Keratinocyte (primary cell): ENCODE data around the gene OVOL1. TPM values are rescaled to one million over a fixed set of nuclear protein-coding genes. Genes with fewer than 3 reads are reported as not detected.

ENCODE experiments used
- DNase-seq: peaks from one replicate; pipeline ENCODE4 v3.0.0-alpha.2; 2011; ENCODE audit warnings: low read depth, missing footprints, low spot score
- FAIRE-seq: peaks from 2 replicates; lab custom pipeline; 2011; peaks lifted over from hg19 to GRCh38; lab: Jason Lieb, UNC
- H2AFZ ChIP-seq: 2 replicates; pipeline ENCODE4 v1.6.0; 2012; ENCODE audit warnings: low read length, control low read depth, inconsistent platforms; ENCODE audit not compliant: control insufficient read depth
- H3K27ac ChIP-seq: 2 replicates; pipeline ENCODE4 v1.5.1; 2011; ENCODE audit warnings: low read length; ENCODE audit not compliant: control insufficient read depth, insufficient read depth
- H3K27me3 ChIP-seq: 3 replicates; pipeline ENCODE4 v1.6.0; 2011; ENCODE audit warnings: low read length; ENCODE audit not compliant: control insufficient read depth, insufficient read depth; ENCODE audit errors: extremely low read depth
- H3K36me3 ChIP-seq, 2 experiments: 2 replicates in 1 of 2; 3 replicates in 1 of 2; pipeline ENCODE4 v1.5.1; 2011; ENCODE audit warnings: low read length in 2 of 2, mild to moderate bottlenecking in 1 of 2; ENCODE audit not compliant: control insufficient read depth in 2 of 2, insufficient read depth in 2 of 2; ENCODE audit errors: extremely low read depth in 1 of 2
- H3K4me1 ChIP-seq: 3 replicates; pipeline ENCODE4 v1.5.1; 2011; ENCODE audit warnings: low read length; ENCODE audit not compliant: control insufficient read depth, insufficient read depth; ENCODE audit errors: extremely low read depth
- H3K4me2 ChIP-seq: 3 replicates; pipeline ENCODE4 v1.6.0; 2011; ENCODE audit warnings: low read depth, low read length; ENCODE audit not compliant: control insufficient read depth, insufficient read depth; ENCODE audit errors: extremely low read depth
- H3K4me3 ChIP-seq, 3 experiments: fragments of 200-600 bp in 1 of 3; sonication (generic) in 1 of 3; 2 replicates in 2 of 3; 3 replicates in 1 of 3; pipeline ENCODE4 v1.5.1; 2011 to 2016; ENCODE audit warnings: low read length in 3 of 3, mild to moderate bottlenecking in 3 of 3, control low read depth in 2 of 3, inconsistent platforms in 1 of 3, low read depth in 1 of 3, mixed read lengths in 1 of 3, mixed run types in 1 of 3, moderate library complexity in 1 of 3; ENCODE audit not compliant: control insufficient read depth in 2 of 3, insufficient read depth in 2 of 3; ENCODE audit errors: extremely low read depth in 1 of 3
- H3K79me2 ChIP-seq: 2 replicates; pipeline ENCODE4 v1.6.0; 2012; ENCODE audit warnings: low read length; ENCODE audit not compliant: control insufficient read depth, insufficient read depth
- H3K9ac ChIP-seq: 3 replicates; pipeline ENCODE4 v1.6.0; 2011; ENCODE audit warnings: low read length; ENCODE audit not compliant: control insufficient read depth, insufficient read depth; ENCODE audit errors: extremely low read depth
- H3K9me1 ChIP-seq: 3 replicates; pipeline ENCODE4 v1.6.0; 2011; ENCODE audit warnings: low read length; ENCODE audit not compliant: control insufficient read depth, insufficient read depth; ENCODE audit errors: extremely low read depth
- H3K9me3 ChIP-seq: 2 replicates; pipeline ENCODE4 v1.5.1; 2012; ENCODE audit warnings: low read depth, low read length; ENCODE audit not compliant: control insufficient read depth
- H4K20me1 ChIP-seq: 3 replicates; pipeline ENCODE4 v1.6.0; 2011; ENCODE audit warnings: low read length; ENCODE audit not compliant: control insufficient read depth, insufficient read depth; ENCODE audit errors: extremely low read depth
- CTCF ChIP-seq, 3 experiments: IDR thresholded peaks in 1 of 3; conservative IDR thresholded peaks in 1 of 3; optimal IDR thresholded peaks in 1 of 3; 2 replicates in 2 of 3; 3 replicates in 1 of 3; pipeline versions ENCODE3 to v1.5.1; 2011; ENCODE audit warnings: low read length in 3 of 3, mild to moderate bottlenecking in 3 of 3, moderate library complexity in 2 of 3, control low read depth in 1 of 3, inconsistent platforms in 1 of 3; ENCODE audit not compliant: insufficient read depth in 2 of 3; ENCODE audit errors: extremely low read depth in 1 of 3
- EZH2 ChIP-seq: IDR thresholded peaks from one replicate; pipeline ENCODE4 v1.6.1; 2012; ENCODE audit warnings: inconsistent platforms, mild to moderate bottlenecking, low read length, moderate library complexity
- dilution Hi-C: fragments of 300-500 bp; cut with MboI; formaldehyde crosslinking; loops from one replicate; pipeline ENCODE4 v1.7.0; 2020; ENCODE audit warnings: low sequenced_read_pairs; ENCODE audit not compliant: extremely low pct_ligation_motif_present
- polyA plus RNA-seq, 5 experiments: library from polyadenylated mRNA; depleted of rRNA in 3 of 5; stranded (reverse) in 3 of 5; stranded (forward) in 1 of 5; unstranded in 1 of 5; fragments of >200 nt; gene quantifications; 1 replicate in 1 of 5; 2 replicates in 3 of 5; 3 replicates in 1 of 5; pipeline versions ENCODE4 v1.2.1 to v1.2.3, GENCODE V29; 2011 to 2012; ENCODE audit warnings: missing spikeins in 2 of 5, low read depth in 1 of 5, low replicate concordance in 1 of 5

Gene OVOL1
- polyA plus RNA-seq, 1 donor (not counting 4 experiments of a cell fraction or from before 2014, with no cell fraction given): 7.5 TPM

- no peak for FAIRE-seq
- no peak overlapping the region for H3K9ac ChIP-seq
- H2AFZ ChIP-seq: no peak overlapping the region
- no peaks in the 10 kb centered on the region for H3K27me3 ChIP-seq
- TF ChIP-seq CTCF (optimal IDR thresholded peaks at IDR 0.05 in 1 of 3, IDR thresholded peaks at IDR 0.05 in 1 of 3, conservative IDR thresholded peaks at IDR 0.05 in 1 of 3; ENCODE audit: extremely low read depth in 1 of 3, insufficient read depth in 2 of 3, low read length in 3 of 3) (no peak), EZH2 (no peak)
- peaks cover 5% of the 10 kb centered on the region for H3K4me1 ChIP-seq
- DNase-seq: no peak
- H3K4me2 ChIP-seq: no peak overlapping the region
- peaks cover 27% of the 10 kb centered on the region for H3K79me2 ChIP-seq
- peaks cover 4 to 5% of the 10 kb centered on the region in 2 experiments for H3K36me3 ChIP-seq
- dilution Hi-C loops: no loop called here
- no peaks in the 10 kb centered on the region for H3K9me1 ChIP-seq
- H3K27ac ChIP-seq: no peak overlapping the region
- no peak overlapping the region for H3K4me3 ChIP-seq
- H3K9me3 ChIP-seq: no peaks in the 10 kb centered on the region
- H4K20me1 ChIP-seq: no peaks in the 10 kb centered on the region
These were observed 10.1 kb upstream of the OVOL1 start for GRCh38 chr11:65776710-65777141.

DNA sequence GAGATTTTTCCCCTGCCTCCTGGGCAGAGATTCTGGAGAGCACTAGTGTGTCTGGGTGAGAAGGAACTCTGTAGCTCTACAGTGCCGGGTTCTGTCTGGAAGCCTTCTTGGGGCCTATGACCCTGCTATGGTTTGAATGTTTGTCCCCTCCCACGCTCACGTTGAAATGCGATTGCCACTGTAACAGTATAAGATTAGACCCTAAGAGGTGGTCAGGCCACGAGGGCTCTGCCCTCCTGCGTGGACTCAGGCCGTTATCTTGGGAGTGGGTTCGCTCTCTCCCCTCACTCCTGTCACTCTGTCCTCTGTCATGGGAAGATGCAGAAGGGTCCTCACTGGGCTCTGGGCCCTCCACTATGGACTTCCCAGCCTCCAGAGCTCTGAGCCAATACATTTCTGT is 9.6 kb upstream of the OVOL1 start:
- H4K20me1 ChIP-seq: no peaks in the 10 kb centered on the region
- H3K27me3 ChIP-seq: no peaks in the 10 kb centered on the region
- no peak overlapping the region for H3K27ac ChIP-seq
- H3K4me1 ChIP-seq: peaks cover 5% of the 10 kb centered on the region
- H3K9me1 ChIP-seq: no peaks in the 10 kb centered on the region
- no peak overlapping the region for H3K4me3 ChIP-seq
- no peak for DNase-seq
- no peak overlapping the region for H3K9ac ChIP-seq
- H3K36me3 ChIP-seq: peaks cover 4 to 5% of the 10 kb centered on the region in 2 experiments
- no peak for FAIRE-seq
- no peak overlapping the region for H2AFZ ChIP-seq
- H3K9me3 ChIP-seq: no peaks in the 10 kb centered on the region
- dilution Hi-C loops: no loop called here
- TF ChIP-seq CTCF (optimal IDR thresholded peaks at IDR 0.05 in 1 of 3, IDR thresholded peaks at IDR 0.05 in 1 of 3, conservative IDR thresholded peaks at IDR 0.05 in 1 of 3; ENCODE audit: extremely low read depth in 1 of 3, insufficient read depth in 2 of 3, low read length in 3 of 3) (no peak), EZH2 (no peak)
- peaks cover 27% of the 10 kb centered on the region for H3K79me2 ChIP-seq
- H3K4me2 ChIP-seq: no peak overlapping the region
